ENCODE results near the gene QKI.

DNA sequence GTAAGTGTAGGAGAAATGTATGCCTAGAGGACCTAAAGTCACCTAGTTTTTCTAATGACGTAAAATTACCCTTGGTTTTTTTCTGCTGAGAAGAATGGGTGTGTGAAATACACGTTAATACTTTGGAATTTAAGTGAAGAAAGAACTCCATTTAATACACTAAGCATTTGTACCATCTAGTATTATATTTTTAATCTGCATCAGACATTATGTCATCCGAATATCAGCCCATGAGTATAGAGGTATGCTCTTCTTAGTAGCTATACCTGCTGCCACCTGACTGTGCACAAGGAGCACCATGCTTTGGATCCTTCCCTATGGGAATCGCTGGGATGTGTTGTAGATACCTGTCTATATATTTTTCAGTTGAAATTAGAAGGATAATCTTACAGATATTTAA is 106.4 kb downstream of the QKI start:
- TF ChIP-seq GATA2 (IDR thresholded peaks at IDR 0.05; ENCODE audit: low read depth, low read length) (no peak), GATA3 (IDR thresholded peaks at IDR 0.05; ENCODE audit: low read depth, low read length) (no peak)

Data from SH-SY5Y (cell line).